Measurements from ENCODE around the gene ZFAND6. TPM values are rescaled to one million over a fixed set of nuclear protein-coding genes. Genes with fewer than 3 reads are reported as not detected.

ZFAND6 gene
- total RNA-seq, 1 experiment from 2014 or later: 57.6 TPM

- H3K9me3 Mint-ChIP-seq (ENCODE audit: unreplicated experiment): no peaks in the 10 kb centered on the region
- no peak overlapping the region for H3K4me3 Mint-ChIP-seq (ENCODE audit: unreplicated experiment)
- no peaks in the 10 kb centered on the region for H3K27me3 Mint-ChIP-seq (ENCODE audit: insufficient read depth, unreplicated experiment)
- ChIA-PET CTCF (interaction anchor here (0.6 to 1.0 kb wide), 6 partner anchors 8 to 737 kb away, joined by 3 to 5 read pairs (median 5); no protein-coding TSS in a partner anchor), POLR2A (interaction anchor here (0.6 to 1.8 kb wide), 7 partner anchors 10 to 773 kb away, joined by 3 to 7 read pairs (median 5); no protein-coding TSS in a partner anchor)
- TF ChIP-seq CTCF (IDR thresholded peaks at IDR 0.05; ENCODE audit: unreplicated experiment): no peak
- no peak for DNase-seq (ENCODE audit: unreplicated experiment)
- H3K27ac Mint-ChIP-seq (ENCODE audit: low read depth, unreplicated experiment): no peak overlapping the region
- BruUV-seq (replicated peaks): no TSS peak
- peaks cover 17% of the 10 kb centered on the region for H3K4me1 Mint-ChIP-seq (ENCODE audit: insufficient read depth, unreplicated experiment)
- intact Hi-C loops (cut with micrococcal nuclease): no loop called here
- peaks cover 14% of the 10 kb centered on the region for H3K36me3 Mint-ChIP-seq (ENCODE audit: insufficient read depth, unreplicated experiment)
These were observed 17.1 kb downstream of the ZFAND6 start for GRCh38 chr15:80076321-80077318.

- Mint-ChIP-seq H3K4me3 (ENCODE audit: unreplicated experiment) (no peak overlapping the region), H3K9me3 (ENCODE audit: unreplicated experiment) (no peaks in the 10 kb centered on the region), H3K4me1 (ENCODE audit: insufficient read depth, unreplicated experiment) (peaks cover 16% of the 10 kb centered on the region), H3K27me3 (ENCODE audit: insufficient read depth, unreplicated experiment) (no peaks in the 10 kb centered on the region), H3K27ac (ENCODE audit: low read depth, unreplicated experiment) (no peak overlapping the region), H3K36me3 (ENCODE audit: insufficient read depth, unreplicated experiment) (peaks cover 6% of the 10 kb centered on the region)
- ChIA-PET CTCF (interaction anchor here (1.3 kb wide), 1 partner anchor 9 kb away, joined by 6 read pairs; no protein-coding TSS in a partner anchor), POLR2A (interaction anchor here (0.9 to 1.7 kb wide), 5 partner anchors 8 to 72 kb away, joined by 3 to 6 read pairs (median 4); no protein-coding TSS in a partner anchor)
- no peak for TF ChIP-seq CTCF (IDR thresholded peaks at IDR 0.05; ENCODE audit: unreplicated experiment)
- BruUV-seq (replicated peaks): no TSS peak
- intact Hi-C loops (cut with micrococcal nuclease): no loop called here
- DNase-seq (ENCODE audit: unreplicated experiment): no peak
These were observed 21.9 kb downstream of the ZFAND6 start for GRCh38 chr15:80081390-80081789.

- H3K9me3 Mint-ChIP-seq (ENCODE audit: unreplicated experiment): no peaks in the 10 kb centered on the region
- intact Hi-C loops (cut with micrococcal nuclease): no loop called here
- peaks cover 11% of the 10 kb centered on the region for H3K4me1 Mint-ChIP-seq (ENCODE audit: insufficient read depth, unreplicated experiment)
- H3K27me3 Mint-ChIP-seq (ENCODE audit: insufficient read depth, unreplicated experiment): no peaks in the 10 kb centered on the region
- peaks cover 10% of the 10 kb centered on the region for H3K36me3 Mint-ChIP-seq (ENCODE audit: insufficient read depth, unreplicated experiment)
- no peak for DNase-seq (ENCODE audit: unreplicated experiment)
- no TSS peak for BruUV-seq (replicated peaks)
- CTCF ChIA-PET: interaction anchor here (0.7 kb wide), 1 partner anchor 52 kb away, joined by 3 read pairs; no protein-coding TSS in a partner anchor
- no peak overlapping the region for H3K27ac Mint-ChIP-seq (ENCODE audit: low read depth, unreplicated experiment)
- POLR2A ChIA-PET: interaction anchor here (1.0 to 4.2 kb wide), 4 partner anchors 10 to 27 kb away, joined by 3 to 17 read pairs (median 4); partner anchors contain the start of gene ZFAND6
- TF ChIP-seq CTCF (IDR thresholded peaks at IDR 0.05; ENCODE audit: unreplicated experiment): no peak
- no peak overlapping the region for H3K4me3 Mint-ChIP-seq (ENCODE audit: unreplicated experiment)
These were observed 27.6 kb downstream of the ZFAND6 start for GRCh38 chr15:80087104-80087503.

- Mint-ChIP-seq H3K9me3 (ENCODE audit: unreplicated experiment) (no peaks in the 10 kb centered on the region), H3K27me3 (ENCODE audit: insufficient read depth, unreplicated experiment) (no peaks in the 10 kb centered on the region), H3K4me1 (ENCODE audit: insufficient read depth, unreplicated experiment) (peaks cover 14% of the 10 kb centered on the region), H3K27ac (ENCODE audit: low read depth, unreplicated experiment) (no peak overlapping the region), H3K36me3 (ENCODE audit: insufficient read depth, unreplicated experiment) (peaks cover 10% of the 10 kb centered on the region), H3K4me3 (ENCODE audit: unreplicated experiment) (no peak overlapping the region)
- intact Hi-C loops (cut with micrococcal nuclease): no loop called here
- TF ChIP-seq CTCF (IDR thresholded peaks at IDR 0.05; ENCODE audit: unreplicated experiment): no peak
- BruUV-seq (replicated peaks): no TSS peak
- ChIA-PET CTCF (interaction anchor here (0.6 to 1.6 kb wide), 7 partner anchors 10 to 84 kb away, joined by 3 to 5 read pairs (median 4); no protein-coding TSS in a partner anchor), POLR2A (interaction anchor here (1.2 to 4.2 kb wide), 4 partner anchors 13 to 30 kb away, joined by 3 to 17 read pairs (median 6); partner anchors contain the start of gene ZFAND6)
- no peak for DNase-seq (ENCODE audit: unreplicated experiment)
These were observed 30.6 kb downstream of the ZFAND6 start for GRCh38 chr15:80090041-80090440.

All from MCF 10A (cell line).